SU-DHL-6 (cell line): ENCODE data around the gene NOP14.

Source experiments
- H2AFZ ChIP-seq: fragments of 200-600 bp; sonication (generic); 2 replicates; pipeline ENCODE4 v1.6.1; 2014; ENCODE audit warnings: low read depth, mild to moderate bottlenecking, moderate library complexity, mixed read lengths, antibody characterized with exemption, low read length; ENCODE audit not compliant: severe bottlenecking
- H3F3A ChIP-seq: fragments of 200-600 bp; shearing (Covaris generic); 2 replicates; pipeline ENCODE4 v1.6.0; 2016; ENCODE audit warnings: antibody characterized with exemption, mild to moderate bottlenecking; ENCODE audit not compliant: insufficient read depth
- H3K27ac ChIP-seq: fragments of 200-600 bp; sonication (generic); 2 replicates; pipeline ENCODE4 v1.5.1; 2016; ENCODE audit warnings: low read depth, mild to moderate bottlenecking, low read length, moderate library complexity, mixed read lengths
- H3K27me3 ChIP-seq: fragments of 200-600 bp; sonication (generic), shearing (Covaris generic); 2 replicates; pipeline ENCODE4 v1.6.0; 2014; ENCODE audit warnings: mild to moderate bottlenecking, low read length
- H3K36me3 ChIP-seq: fragments of 200-600 bp; sonication (generic); 2 replicates; pipeline ENCODE4 v1.6.1; 2014; ENCODE audit warnings: mild to moderate bottlenecking, low read length, mixed read lengths
- H3K4me2 ChIP-seq: fragments of 300-600, 200-600 bp; shearing (Covaris generic), sonication (generic); 2 replicates; pipeline ENCODE4 v1.6.0; 2014; ENCODE audit warnings: low read length, low read depth, mild to moderate bottlenecking; ENCODE audit not compliant: poor library complexity, severe bottlenecking
- H3K4me3 ChIP-seq: fragments of 200-600 bp; sonication (generic); 2 replicates; pipeline ENCODE4 v1.5.1; 2014; ENCODE audit warnings: antibody characterized with exemption, low read length, mild to moderate bottlenecking, mixed read lengths; ENCODE audit not compliant: insufficient read depth, poor library complexity, severe bottlenecking
- H3K79me2 ChIP-seq: fragments of 200-600 bp; sonication (generic); 2 replicates; pipeline ENCODE4 v1.6.1; 2014; ENCODE audit warnings: mild to moderate bottlenecking, low read length, moderate library complexity; ENCODE audit not compliant: insufficient read depth
- H3K9ac ChIP-seq: fragments of 200-600 bp; sonication (generic); 2 replicates; pipeline ENCODE4 v1.7.0; 2014; ENCODE audit warnings: mild to moderate bottlenecking, low read length
- H3K9me2 ChIP-seq: fragments of 200-600 bp; sonication (generic); replicated peaks from 2 replicates; pipeline ENCODE4 v1.6.1; 2014; ENCODE audit warnings: low read length; ENCODE audit not compliant: insufficient read depth
- H3K9me3 ChIP-seq: fragments of 200-600 bp; sonication (generic); 2 replicates; pipeline ENCODE4 v1.6.1; 2014; ENCODE audit warnings: low read length, mixed read lengths; ENCODE audit not compliant: insufficient read depth
- H4K20me1 ChIP-seq: fragments of 200-600 bp; sonication (generic); 2 replicates; pipeline ENCODE4 v1.6.1; 2014; ENCODE audit warnings: low read depth, mild to moderate bottlenecking, antibody characterized with exemption, low read length, moderate library complexity, mixed read lengths
- EZH2phosphoT487 ChIP-seq: fragments of 200-600 bp; sonication (generic), shearing (Covaris generic); conservative IDR thresholded peaks from 2 replicates; pipeline ENCODE4 v1.6.1; 2018; ENCODE audit warnings: mild to moderate bottlenecking, antibody characterized with exemption, low read length, moderate library complexity, mixed read lengths
- TF ChIP-seq, protein P1 (sequence below): fragments of 200-600 bp; sonication (generic); IDR thresholded peaks from one replicate; pipeline ENCODE4 v1.5.1; 2017; ENCODE audit warnings: antibody characterized with exemption, mild to moderate bottlenecking, low read length, moderate library complexity; ENCODE audit not compliant: insufficient read depth, poor library complexity, severe bottlenecking

Gene NOP14

DNA sequence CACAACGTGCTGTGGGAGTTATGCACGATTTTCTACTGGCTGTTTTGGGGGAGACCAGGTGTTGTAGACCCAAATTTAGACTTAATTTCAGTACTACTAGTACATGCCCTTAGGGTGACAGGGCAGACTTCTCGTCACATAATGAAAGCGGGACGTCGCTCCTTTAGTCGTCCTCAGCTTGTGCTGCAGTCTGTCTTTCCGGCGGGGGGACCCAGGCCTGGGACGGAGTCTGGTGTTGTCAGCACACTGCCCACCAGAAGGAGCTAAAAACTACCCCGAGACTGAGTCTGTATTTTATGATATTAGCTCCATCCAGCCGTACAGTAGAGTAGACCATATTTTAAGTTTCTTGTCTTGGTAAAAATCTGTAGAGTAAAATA is 35.5 kb downstream of the NOP14 start:
- no peak overlapping the region for H2AFZ ChIP-seq
- no peaks in the 10 kb centered on the region for H3K9me2 ChIP-seq
- TF ChIP-seq, protein P1, sequence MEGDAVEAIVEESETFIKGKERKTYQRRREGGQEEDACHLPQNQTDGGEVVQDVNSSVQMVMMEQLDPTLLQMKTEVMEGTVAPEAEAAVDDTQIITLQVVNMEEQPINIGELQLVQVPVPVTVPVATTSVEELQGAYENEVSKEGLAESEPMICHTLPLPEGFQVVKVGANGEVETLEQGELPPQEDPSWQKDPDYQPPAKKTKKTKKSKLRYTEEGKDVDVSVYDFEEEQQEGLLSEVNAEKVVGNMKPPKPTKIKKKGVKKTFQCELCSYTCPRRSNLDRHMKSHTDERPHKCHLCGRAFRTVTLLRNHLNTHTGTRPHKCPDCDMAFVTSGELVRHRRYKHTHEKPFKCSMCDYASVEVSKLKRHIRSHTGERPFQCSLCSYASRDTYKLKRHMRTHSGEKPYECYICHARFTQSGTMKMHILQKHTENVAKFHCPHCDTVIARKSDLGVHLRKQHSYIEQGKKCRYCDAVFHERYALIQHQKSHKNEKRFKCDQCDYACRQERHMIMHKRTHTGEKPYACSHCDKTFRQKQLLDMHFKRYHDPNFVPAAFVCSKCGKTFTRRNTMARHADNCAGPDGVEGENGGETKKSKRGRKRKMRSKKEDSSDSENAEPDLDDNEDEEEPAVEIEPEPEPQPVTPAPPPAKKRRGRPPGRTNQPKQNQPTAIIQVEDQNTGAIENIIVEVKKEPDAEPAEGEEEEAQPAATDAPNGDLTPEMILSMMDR, result no peak
- no peak for TF ChIP-seq EZH2phosphoT487
- no peak overlapping the region for H3K4me3 ChIP-seq
- H3K27me3 ChIP-seq, result no peaks in the 10 kb centered on the region
- no peak overlapping the region for H3K27ac ChIP-seq
- H4K20me1 ChIP-seq, result no peaks in the 10 kb centered on the region
- no peak overlapping the region for H3K9ac ChIP-seq
- peaks cover 4% of the 10 kb centered on the region; the same call in 1 of the 2 replicates for H3F3A ChIP-seq
- no peaks in the 10 kb centered on the region for H3K79me2 ChIP-seq
- H3K4me2 ChIP-seq, result no peak overlapping the region
- no peaks in the 10 kb centered on the region for H3K36me3 ChIP-seq
- no peaks in the 10 kb centered on the region for H3K9me3 ChIP-seq

DNA sequence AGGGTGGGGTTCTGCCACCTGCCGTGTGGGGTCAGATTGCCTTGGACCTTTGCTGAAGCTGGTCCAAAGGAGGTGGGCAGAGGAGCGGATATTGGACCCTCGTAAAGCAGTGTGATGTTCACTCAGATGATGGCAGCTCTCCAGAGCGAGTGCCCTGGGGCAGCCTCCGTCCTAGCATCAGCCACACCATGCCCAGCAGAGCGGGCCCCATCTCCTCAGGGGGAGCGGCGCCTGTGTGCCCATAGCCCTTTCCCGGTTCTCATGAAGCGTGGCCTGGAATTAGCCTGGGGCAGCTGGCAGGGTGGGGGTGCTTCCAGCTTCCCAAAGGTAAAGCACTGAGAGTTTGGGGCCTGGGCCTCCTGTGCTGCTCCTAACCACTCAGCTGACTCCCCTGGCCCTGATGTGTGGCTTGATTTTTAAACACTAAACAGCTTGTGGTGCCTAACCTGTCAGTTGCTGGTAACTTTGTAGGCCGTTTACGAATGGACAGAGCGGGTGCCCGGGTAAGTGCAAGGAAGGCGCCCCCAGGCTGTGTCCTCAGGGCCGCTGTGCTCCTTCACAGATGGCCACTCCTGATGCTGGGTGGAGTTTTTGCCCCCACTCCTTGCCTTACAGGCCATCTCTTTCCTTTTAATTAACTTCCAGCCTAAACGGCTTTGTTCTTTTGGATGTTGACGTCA is 36.0 kb downstream of the NOP14 start:
- no peaks in the 10 kb centered on the region for H3K36me3 ChIP-seq
- no peaks in the 10 kb centered on the region; the same call in 1 of the 2 replicates for H3F3A ChIP-seq
- H3K79me2 ChIP-seq, result no peaks in the 10 kb centered on the region
- H3K4me2 ChIP-seq, result no peak overlapping the region
- H3K9ac ChIP-seq, result no peak overlapping the region
- H3K4me3 ChIP-seq, result no peak overlapping the region
- no peak overlapping the region for H2AFZ ChIP-seq
- H3K9me3 ChIP-seq, result no peaks in the 10 kb centered on the region
- no peak overlapping the region for H3K27ac ChIP-seq
- H3K9me2 ChIP-seq, result no peaks in the 10 kb centered on the region
- TF ChIP-seq, protein P1, result no peak
- no peak for TF ChIP-seq EZH2phosphoT487
- H3K27me3 ChIP-seq, result no peaks in the 10 kb centered on the region
- no peaks in the 10 kb centered on the region for H4K20me1 ChIP-seq

DNA sequence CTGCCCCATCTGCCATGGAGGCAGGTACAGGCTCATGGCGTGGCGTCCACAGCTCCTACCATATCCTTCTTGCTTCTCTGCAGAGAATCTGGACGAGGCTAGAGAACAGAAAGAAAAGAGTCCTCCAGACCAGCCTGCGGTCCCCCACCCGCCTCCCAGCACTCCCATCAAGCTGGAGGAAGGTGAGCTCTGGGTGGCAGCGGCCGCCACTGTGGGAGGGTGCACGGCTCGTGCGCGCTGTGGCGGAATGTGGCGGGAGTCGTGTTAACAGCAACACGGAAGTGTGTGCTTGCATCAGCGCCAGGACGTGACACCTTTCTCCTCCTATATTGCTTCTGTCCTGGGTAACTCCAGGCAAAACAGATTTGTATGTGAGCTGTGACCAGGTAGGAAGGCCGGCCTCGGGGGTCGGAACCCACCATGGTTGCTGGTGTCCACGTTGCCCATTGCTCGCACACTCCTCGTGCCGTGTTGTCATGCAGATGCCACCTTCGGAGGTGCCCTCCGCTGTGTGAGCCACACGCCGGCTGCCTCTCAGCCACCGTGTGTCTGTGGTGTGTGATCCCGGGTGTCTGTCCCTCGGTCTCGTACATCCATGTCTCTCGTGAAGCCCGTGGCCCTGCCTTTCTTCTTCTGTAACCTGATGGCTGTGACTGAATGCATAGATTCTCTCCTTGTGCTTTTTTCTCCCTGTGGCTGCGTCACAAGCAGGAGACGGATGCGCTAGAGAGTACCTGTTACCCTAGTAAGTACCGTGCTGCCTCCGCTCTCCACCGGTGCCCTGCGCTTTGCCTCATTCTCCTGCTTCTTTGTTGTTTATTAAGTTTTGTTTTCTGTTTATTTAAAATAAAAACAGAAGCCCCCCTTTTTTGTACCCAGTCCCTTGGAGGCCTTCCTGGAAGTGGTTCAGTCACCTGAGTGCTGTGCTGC is 37.0 kb downstream of the NOP14 start:
- no peak for TF ChIP-seq EZH2phosphoT487
- TF ChIP-seq, protein P1, result no peak
- no peaks in the 10 kb centered on the region for H3K27me3 ChIP-seq
- H3K4me3 ChIP-seq, result no peak overlapping the region
- H2AFZ ChIP-seq, result no peak overlapping the region
- H3K4me2 ChIP-seq, result no peak overlapping the region
- H3K36me3 ChIP-seq, result no peaks in the 10 kb centered on the region
- H4K20me1 ChIP-seq, result no peaks in the 10 kb centered on the region
- H3K9ac ChIP-seq, result no peak overlapping the region
- H3K27ac ChIP-seq, result no peak overlapping the region
- H3K79me2 ChIP-seq, result no peaks in the 10 kb centered on the region
- no peaks in the 10 kb centered on the region for H3K9me3 ChIP-seq
- no peaks in the 10 kb centered on the region; the same call in 1 of the 2 replicates for H3F3A ChIP-seq
- no peaks in the 10 kb centered on the region for H3K9me2 ChIP-seq
